Astrocyte of the cerebellum (primary cell): ENCODE results near the gene SP7.

Experiments used
- DNase-seq: peaks from one replicate; pipeline ENCODE4 v3.0.0-alpha.2; 2011; ENCODE audit warnings: low read depth
- H3K4me3 ChIP-seq: 2 replicates; pipeline ENCODE4 v1.5.1; 2011; ENCODE audit warnings: mild to moderate bottlenecking, low read depth, low read length, moderate library complexity
- CTCF ChIP-seq: IDR thresholded peaks from 2 replicates; pipeline ENCODE4 v1.5.1; 2012; ENCODE audit warnings: low read length, low read depth, moderate library complexity, mild to moderate bottlenecking; ENCODE audit errors: missing control alignments
- in situ Hi-C: cut with HindIII; loops from 2 replicates; pipeline ENCODE4 v1.10.0; 2017; ENCODE audit warnings: low sequenced_read_pairs

The SP7 gene

DNA sequence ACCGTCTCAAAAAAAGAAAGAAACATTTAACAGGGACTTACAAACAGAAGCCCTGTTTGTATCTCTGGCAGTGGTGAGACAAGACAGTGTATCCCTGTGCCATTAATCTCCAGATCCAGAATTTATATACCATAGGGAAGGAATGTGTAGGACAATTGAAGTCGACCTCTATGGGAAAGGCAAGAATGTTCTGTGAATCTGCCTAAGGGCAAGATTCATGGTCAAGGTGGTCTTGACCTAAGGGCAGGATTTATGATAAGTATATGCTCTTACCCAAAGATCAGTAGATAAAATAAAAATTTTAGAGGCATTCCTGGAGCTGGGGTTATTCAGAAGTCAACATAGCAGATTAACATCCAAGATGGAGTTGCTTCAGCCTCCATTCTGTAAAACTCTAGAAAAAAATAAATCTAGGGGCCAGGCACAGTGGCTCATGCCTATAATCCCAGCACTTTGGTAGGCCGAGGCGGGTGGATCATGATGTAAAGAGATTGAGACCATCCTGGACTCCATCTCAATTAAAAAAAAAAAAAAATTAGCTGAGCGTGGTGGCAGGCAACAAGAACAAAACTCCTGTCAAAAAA is 22.8 kb upstream of the SP7 start:
- no peak for DNase-seq
- no peak for TF ChIP-seq CTCF
- in situ Hi-C loops, result no loop called here
- H3K4me3 ChIP-seq, result no peak overlapping the region

GRCh38 chr12:53355121-53355520 is 19.0 kb upstream of the SP7 start:
- no peak overlapping the region for H3K4me3 ChIP-seq
- no peak for TF ChIP-seq CTCF
- no peak for DNase-seq
- in situ Hi-C loops, result no loop called here

DNA sequence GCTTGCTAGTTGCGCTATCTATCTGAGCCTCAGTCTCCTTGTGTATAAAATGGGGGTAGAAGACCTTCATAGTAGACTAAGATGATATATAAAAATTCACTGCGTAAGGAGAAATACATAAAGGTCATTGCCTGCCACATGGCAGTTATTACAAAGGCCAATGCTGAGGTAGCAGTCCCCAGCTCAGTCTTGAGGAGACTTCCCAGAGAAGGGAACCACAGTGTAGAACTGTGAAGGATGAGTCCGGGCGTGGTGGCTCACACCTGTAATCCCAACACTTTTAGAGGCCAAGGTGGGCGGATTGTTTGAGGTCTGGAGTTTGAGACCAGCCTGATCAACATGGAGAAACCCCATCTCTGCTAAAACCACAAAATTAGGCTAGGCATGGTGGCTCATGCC is 17.1 kb upstream of the SP7 start:
- no peak overlapping the region for H3K4me3 ChIP-seq
- TF ChIP-seq CTCF, result no peak
- in situ Hi-C loops, result no loop called here

GRCh38 chr12:53352331-53353256 is 16.4 kb upstream of the SP7 start:
- DNase-seq, result peak; percentile 81
- no peak overlapping the region for H3K4me3 ChIP-seq
- in situ Hi-C loops, result no loop called here
- TF ChIP-seq CTCF, result peak; percentile 88

More for the DNA sequence above, 17.1 kb upstream of the SP7 start:
- no peak for DNase-seq

GRCh38 chr12:53347905-53348304 is 11.8 kb upstream of the SP7 start:
- no peak overlapping the region for H3K4me3 ChIP-seq
- no peak for DNase-seq
- in situ Hi-C loops, result loop anchor here (5.0 kb wide), 1 partner anchor 74 kb away; the partner anchor contains the start of gene AMHR2
- TF ChIP-seq CTCF, result no peak

GRCh38 chr12:53346491-53346890 is 10.3 kb upstream of the SP7 start:
- H3K4me3 ChIP-seq, result no peak overlapping the region

More at GRCh38 chr12:53346491-53346890, 10.3 kb upstream of the SP7 start:
- no peak for TF ChIP-seq CTCF
- no peak for DNase-seq
- in situ Hi-C loops, result loop anchor here (5.0 kb wide), 1 partner anchor 76 kb away; the partner anchor contains the start of gene AMHR2
